Measurements from ENCODE around the gene GATAD2B.
A peak's percentile ranks its signal among the peaks of the same experiment; 100 is the strongest.
"Not testable (repeated sequence)": the region's sequence is repeated elsewhere in the genome, so short reads cannot be mapped to it uniquely, and the experiment has no call there.

Gene GATAD2B

GRCh38 chr1:153783233-153784190 is 139.3 kb downstream of the GATAD2B start:
- TF ChIP-seq CTCF (IDR thresholded peaks at IDR 0.05; ENCODE audit: low read depth, low read length, missing control alignments) = no peak
- H3K4me3 ChIP-seq (ENCODE audit: low read depth, low read length) = peak overlapping the region; percentile 70
- H3K36me3 ChIP-seq (replicated peaks) = no peaks in the 10 kb centered on the region
- peak overlapping the region; percentile 88 for H3K27ac ChIP-seq
- in situ Hi-C loops (cut with HindIII; ENCODE audit: low pct_ligation_motif_present, low sequenced_read_pairs) = no loop called here
- no peaks in the 10 kb centered on the region for H3K27me3 ChIP-seq (replicated peaks)
- peak; percentile 78 for DNase-seq

GRCh38 chr1:153782648-153783047 is 140.1 kb downstream of the GATAD2B start:
- H3K27ac ChIP-seq; H3K27me3 ChIP-seq (replicated peaks); DNase-seq; in situ Hi-C loops (cut with HindIII; ENCODE audit: low pct_ligation_motif_present, low sequenced_read_pairs); H3K36me3 ChIP-seq (replicated peaks): not testable (repeated sequence)
- peak overlapping the region; percentile 70 for H3K4me3 ChIP-seq (ENCODE audit: low read depth, low read length)

- Histone ChIP-seq H3K27me3 (replicated peaks) (no peaks in the 10 kb centered on the region), H3K4me3 (ENCODE audit: low read depth, low read length) (no peak overlapping the region), H3K27ac (no peak overlapping the region), H3K36me3 (replicated peaks) (no peaks in the 10 kb centered on the region)
- no peak for DNase-seq
- in situ Hi-C loops (cut with HindIII; ENCODE audit: low pct_ligation_motif_present, low sequenced_read_pairs) = no loop called here
- no peak for TF ChIP-seq CTCF (IDR thresholded peaks at IDR 0.05; ENCODE audit: low read depth, low read length, missing control alignments)
These were observed 142.2 kb downstream of the GATAD2B start for GRCh38 chr1:153780551-153780950.

GRCh38 chr1:153779781-153780541 is 142.8 kb downstream of the GATAD2B start:
- no peak for DNase-seq
- H3K27ac ChIP-seq = no peak overlapping the region
- no peaks in the 10 kb centered on the region for H3K27me3 ChIP-seq (replicated peaks)
- no peak overlapping the region for H3K4me3 ChIP-seq (ENCODE audit: low read depth, low read length)
- H3K36me3 ChIP-seq (replicated peaks) = no peaks in the 10 kb centered on the region
- no peak for TF ChIP-seq CTCF (IDR thresholded peaks at IDR 0.05; ENCODE audit: low read depth, low read length, missing control alignments)
- in situ Hi-C loops (cut with HindIII; ENCODE audit: low pct_ligation_motif_present, low sequenced_read_pairs) = no loop called here

- TF ChIP-seq CTCF (IDR thresholded peaks at IDR 0.05; ENCODE audit: low read depth, low read length, missing control alignments) = no peak
- DNase-seq = no peak
- no peaks in the 10 kb centered on the region for H3K27me3 ChIP-seq (replicated peaks)
- no peak overlapping the region for H3K27ac ChIP-seq
- no peak overlapping the region for H3K4me3 ChIP-seq (ENCODE audit: low read depth, low read length)
- in situ Hi-C loops (cut with HindIII; ENCODE audit: low pct_ligation_motif_present, low sequenced_read_pairs) = no loop called here
- no peaks in the 10 kb centered on the region for H3K36me3 ChIP-seq (replicated peaks)
These were observed 143.8 kb downstream of the GATAD2B start for GRCh38 chr1:153778824-153779519.
